Measurements from ENCODE around the gene ANKRD61.
"Not testable (repeated sequence)": the region's sequence is repeated elsewhere in the genome, so short reads cannot be mapped to it uniquely, and the experiment has no call there.

Gene ANKRD61

GRCh38 chr7:6030988-6031387 lies at the start of gene ANKRD61:
Gene ANKRD61 (plus strand): TSS chr7:6031376. CDS start chr7:6031376, 0 bp downstream.
- no peak for DNase-seq

GRCh38 chr7:5987061-5987460 lies 44.1 kb upstream of the ANKRD61 start:
- not testable (repeated sequence) for DNase-seq

- DNase-seq: peak; percentile 43
Measured at GRCh38 chr7:5997210-5997808, 33.9 kb upstream of the ANKRD61 start.

- DNase-seq: no peak
Measured at GRCh38 chr7:6007386-6007785, 23.8 kb upstream of the ANKRD61 start.

DNA sequence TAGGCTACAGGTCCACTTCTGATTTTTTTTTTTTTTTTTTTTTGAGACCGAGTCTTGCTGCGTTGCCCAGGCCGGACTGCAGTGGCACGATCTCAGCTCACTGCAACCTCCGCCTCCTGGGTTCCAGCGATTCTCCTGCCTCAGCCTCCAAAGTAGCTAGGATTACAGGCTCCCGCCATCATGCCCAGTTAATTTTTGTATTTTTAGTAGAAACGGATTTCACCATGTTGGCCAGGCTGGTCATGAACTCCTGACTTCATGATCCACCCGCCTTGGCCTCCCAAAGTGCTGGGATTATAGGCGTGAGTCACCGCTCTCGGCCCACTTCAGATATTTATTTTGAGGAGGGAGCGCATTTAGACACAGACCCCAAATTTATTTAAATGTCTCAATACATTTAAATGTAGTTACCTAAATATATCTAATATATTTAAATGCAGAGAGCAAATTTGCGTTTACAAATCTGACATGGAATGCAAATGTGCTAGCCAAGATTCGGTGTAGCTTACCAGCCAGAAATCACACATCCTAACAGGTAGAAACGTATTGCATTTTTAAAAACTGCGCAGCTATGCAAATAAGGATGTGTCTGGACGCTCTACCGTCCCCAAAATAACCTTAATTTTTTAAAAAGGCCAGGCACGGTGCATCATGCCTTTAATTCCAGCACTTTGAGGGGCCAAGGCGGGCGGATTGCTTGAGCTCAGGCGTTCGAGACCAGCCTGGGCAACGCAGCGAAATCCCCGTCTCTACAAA lies 23.2 kb upstream of the ANKRD61 start:
- DNase-seq: not testable (repeated sequence)

- DNase-seq: peak; percentile 97
Measured at GRCh38 chr7:6008668-6009611, 22.2 kb upstream of the ANKRD61 start, which contains the start of the genes AIMP2 and PMS2. Gene AIMP2 (plus strand): TSS chr7:6009272. CDS start chr7:6009364, 92 bp downstream. Gene PMS2 (minus strand): TSS chr7:6009049. CDS start chr7:6009019, 30 bp downstream.

- not testable (repeated sequence) for DNase-seq
Measured at GRCh38 chr7:6010370-6010769, 20.8 kb upstream of the ANKRD61 start.

GRCh38 chr7:6011541-6011940 lies 19.6 kb upstream of the ANKRD61 start:
- DNase-seq: no peak

DNA sequence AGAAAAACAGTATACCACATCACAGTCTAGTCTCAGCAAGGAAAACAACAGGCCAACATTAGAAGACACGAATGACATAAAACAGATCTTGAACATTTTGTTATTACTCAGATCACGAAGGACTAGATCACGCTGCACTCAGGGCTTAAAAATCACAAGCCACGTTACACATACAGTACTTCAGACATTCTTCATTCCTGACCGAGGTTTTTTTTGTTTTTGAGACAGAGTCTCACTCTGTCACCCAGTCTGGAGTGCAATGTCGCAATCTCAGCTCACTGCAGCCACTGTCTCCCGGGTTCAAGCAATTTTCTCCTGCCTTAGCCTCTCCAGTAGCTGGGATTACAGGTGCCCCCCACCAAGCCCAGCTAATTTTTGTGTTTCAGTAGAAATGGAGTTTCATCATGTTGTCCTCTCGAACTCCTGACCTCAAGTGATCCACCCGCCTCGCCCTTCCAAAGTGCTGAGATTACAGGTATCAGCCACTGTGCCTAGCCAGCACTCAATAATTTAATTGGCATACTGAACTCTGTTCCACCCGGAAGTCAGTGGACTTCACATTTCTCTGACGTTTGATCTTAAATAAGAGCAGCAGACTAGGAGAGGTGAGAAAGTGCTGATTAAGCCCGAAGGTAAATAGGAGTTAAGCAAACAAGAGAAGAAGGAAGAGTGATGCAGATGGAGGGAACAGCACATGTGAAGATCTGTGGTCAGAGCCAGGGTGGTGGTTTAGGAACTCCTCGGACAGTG lies 18.6 kb upstream of the ANKRD61 start:
- DNase-seq: no peak

DNA sequence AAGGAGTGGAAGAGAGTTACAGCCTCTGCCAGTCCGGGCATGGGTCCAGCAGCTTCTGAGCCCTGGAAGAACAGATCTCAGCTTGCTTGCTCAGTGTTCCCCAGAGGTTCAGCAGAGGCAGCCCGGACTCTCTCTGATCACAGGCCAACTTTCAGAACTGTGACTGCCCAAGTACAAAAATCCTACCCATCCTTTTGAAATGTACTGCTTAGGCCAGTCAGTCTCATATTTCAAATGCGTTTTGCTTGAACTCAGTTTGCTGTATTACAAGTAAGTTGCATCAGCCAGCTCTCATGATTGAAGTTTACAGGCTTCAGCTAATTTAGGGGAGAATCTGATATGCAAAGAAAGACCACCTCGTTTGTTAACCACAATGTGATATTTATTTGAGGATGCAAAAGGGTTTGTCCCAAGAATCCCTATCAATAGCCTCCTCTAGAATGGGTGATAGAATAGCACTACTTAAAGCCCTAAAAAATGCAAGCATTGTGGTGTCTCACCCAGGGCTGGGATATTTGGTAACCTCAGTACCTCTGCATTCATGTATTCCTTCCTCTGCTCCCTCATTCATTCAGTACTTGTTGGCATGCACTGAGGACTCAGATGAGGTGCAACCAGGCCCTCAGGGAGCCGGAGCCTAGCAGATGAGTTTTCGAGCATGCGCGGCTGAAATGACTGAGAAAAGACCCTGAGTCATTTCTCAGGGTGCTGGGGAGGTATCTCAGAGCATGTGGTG lies 15.1 kb upstream of the ANKRD61 start:
- DNase-seq: no peak

GRCh38 chr7:6016653-6016966 lies 14.6 kb upstream of the ANKRD61 start:
- DNase-seq: no peak

DNA sequence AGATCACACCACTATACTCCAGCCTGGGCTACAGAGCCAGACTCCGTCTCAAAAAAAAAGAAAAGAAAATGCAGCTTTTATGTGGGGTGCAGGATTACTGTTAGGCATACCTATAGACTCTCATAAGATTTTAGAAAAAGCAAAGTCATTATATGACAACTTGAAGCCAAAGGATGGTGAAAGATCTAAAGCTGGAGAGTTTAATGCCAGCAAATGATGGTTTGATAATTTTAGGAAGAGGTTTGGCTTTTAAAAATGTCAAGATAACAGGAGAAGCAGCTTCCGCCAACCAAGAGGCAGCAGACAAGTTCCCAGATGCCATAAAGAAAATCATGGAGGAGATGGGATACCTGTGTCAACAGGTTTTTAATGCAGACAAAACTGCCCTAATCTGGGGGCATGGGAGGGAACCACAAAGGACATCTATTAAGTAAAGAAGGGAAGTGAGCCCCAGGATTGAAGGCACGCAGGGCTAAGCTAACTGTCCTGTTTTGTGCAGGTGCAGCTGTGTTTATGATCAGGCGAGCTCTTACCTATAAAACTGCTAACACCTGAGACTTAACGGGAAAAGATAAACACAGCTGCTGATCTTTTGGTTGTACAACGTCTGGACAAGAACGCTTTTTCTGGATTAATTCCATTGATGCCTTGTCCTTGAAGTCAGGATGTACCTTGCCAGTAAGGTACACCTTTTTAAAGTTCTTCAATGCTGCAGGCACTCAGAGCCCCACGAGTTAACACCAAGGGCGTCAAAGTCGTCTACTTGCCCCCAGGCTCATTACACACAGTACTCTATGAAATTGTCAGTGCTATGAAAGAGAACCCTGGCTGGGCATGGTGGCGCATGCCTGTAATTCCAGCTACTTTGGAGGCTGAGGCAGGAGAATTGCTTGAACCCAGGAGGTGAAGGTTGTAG lies 10.5 kb upstream of the ANKRD61 start:
- DNase-seq: no peak

- DNase-seq: no peak
Measured at GRCh38 chr7:6022707-6023106, 8.5 kb upstream of the ANKRD61 start.

DNA sequence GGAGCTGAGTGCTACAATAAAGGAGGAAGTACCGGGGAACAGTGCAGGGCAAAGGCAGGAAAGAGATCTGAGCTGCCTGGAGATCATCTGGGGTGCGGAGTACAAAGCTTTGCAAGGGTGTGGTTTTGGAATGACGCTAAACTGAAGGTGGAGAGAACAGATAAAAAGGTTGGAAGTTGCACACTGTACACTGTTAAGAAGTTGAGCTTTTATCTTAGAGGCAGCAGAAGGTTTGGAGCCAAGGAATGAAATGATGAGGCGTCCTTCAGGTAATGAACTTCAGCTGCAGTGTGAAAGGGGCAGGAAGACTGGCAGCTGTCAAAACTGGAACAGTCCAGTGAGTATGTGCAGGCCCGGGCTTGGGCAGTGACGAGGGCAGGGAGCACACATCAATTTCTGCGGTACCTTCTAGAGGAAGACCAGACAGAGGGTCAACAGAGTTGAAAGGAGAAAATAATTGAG lies 7.2 kb upstream of the ANKRD61 start:
- no peak for DNase-seq

- peak; percentile 72 for DNase-seq
Measured at GRCh38 chr7:6026011-6026819, 5.0 kb upstream of the ANKRD61 start.

- no peak for DNase-seq
Measured at GRCh38 chr7:6026820-6027311, 4.3 kb upstream of the ANKRD61 start.

DNA sequence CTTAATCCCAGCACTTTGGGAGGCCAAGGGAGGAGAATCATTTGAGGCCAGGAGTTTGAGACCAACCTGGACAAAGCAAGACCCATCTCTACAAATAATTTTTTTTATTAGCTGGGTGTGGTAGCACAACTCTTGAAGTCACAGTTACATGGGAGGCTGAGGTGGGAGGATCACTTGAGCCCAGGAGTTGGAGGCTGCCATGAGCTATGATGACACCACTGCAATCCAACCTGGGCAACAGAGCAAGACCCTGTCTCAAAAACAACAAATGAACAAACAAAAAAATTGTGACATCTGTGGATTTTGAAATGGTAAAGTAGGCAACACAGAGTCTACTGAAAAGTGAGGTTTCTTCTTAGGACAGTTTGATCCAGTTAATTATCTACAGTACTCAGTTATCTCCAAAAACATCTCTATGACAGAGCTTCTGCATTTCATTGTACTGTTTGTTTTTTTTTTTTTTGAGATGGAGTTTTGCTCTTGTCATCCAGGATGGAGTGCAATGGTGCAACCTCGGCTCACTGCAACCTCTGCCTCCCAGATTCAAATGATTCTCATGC lies 3.3 kb upstream of the ANKRD61 start:
- no peak for DNase-seq

- DNase-seq: no peak
Measured at GRCh38 chr7:6028563-6028962, 2.6 kb upstream of the ANKRD61 start.

GRCh38 chr7:6031567-6031966 lies 391 bp downstream of the ANKRD61 start:
- no peak for DNase-seq
